Measurements from ENCODE around the gene PRR20G. TPM values are rescaled to one million over a fixed set of nuclear protein-coding genes. Genes with fewer than 3 reads are reported as not detected.

Gene PRR20G
- total RNA-seq, 1 donor from 2014 or later, result not detected

- no peak for DNase-seq (ENCODE audit: extremely low read depth, low read depth, low spot score)
Observed at GRCh38 chr3:127237835-127238234, 50.0 kb downstream of the PRR20G start.

DNA sequence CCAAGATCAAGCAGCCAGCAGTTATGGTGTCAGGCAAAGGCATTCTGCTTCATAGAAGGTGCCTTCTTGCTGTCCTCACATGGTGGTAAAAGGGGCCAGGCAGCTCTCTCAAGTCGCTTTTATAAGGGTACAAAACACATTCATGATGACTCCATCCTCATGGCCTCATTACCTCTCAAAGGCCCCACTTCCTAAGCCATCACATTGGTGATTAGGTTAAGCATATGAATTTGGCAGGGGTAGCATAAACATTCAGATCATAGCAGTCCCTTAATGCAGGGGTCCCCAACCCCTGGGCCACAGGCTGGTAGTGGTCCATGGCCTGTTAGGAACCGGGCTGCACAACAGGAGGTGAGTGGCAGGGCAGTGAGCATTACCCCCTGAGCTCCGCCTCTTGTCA, 52.1 kb downstream of the PRR20G start:
- no peak for DNase-seq (ENCODE audit: extremely low read depth, low read depth, low spot score)

DNA sequence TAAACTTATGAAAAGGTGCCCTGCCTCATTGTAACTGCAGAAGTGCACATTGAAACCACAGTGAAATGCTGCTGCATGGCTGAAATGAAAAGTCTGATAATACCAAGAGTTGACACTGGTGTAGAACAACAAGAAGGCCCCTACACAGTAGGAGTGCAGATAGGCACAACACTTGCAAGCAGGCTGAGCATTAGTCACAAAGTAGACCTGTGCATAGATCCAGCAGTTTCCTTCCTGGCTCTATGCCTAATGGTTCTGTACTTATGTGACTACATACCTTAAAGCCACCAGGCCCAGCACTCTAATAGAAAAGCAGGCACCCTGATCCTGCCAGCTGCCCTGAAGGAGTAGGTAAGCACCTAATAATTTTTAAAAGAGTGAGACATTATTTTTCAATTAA, 53.1 kb downstream of the PRR20G start:
- DNase-seq (ENCODE audit: extremely low read depth, low read depth, low spot score), result no peak

Other genes with a start within 250 kb of the PRR20G start
- gene PRR23E, start 94.9 kb downstream of the PRR20G start, total RNA-seq, result not detected in 2 replicates

All from glomerular endothelial cell (primary cell).